SK-N-SH (cell line): ENCODE data around the gene GNAS-AS1. TPM values are rescaled to one million over a fixed set of nuclear protein-coding genes. Genes with fewer than 3 reads are reported as not detected.

Experiments used
- CTCF ChIA-PET: fragments of 300-600, 350-600 bp; formaldehyde crosslinking; extraction: SDS; loops from one replicate; lab custom pipeline; 2021; lab: Yijun Ruan, JAX
- POLR2A ChIA-PET: fragments of 350-600 bp; sonication (Branson Sonifier 250); formaldehyde crosslinking; extraction: SDS; loops from one replicate; lab custom pipeline; 2020; ENCODE audit warnings: antibody characterized with exemption, inconsistent platforms; lab: Yijun Ruan, JAX
- DNase-seq: peaks from one replicate; pipeline ENCODE4 v3.0.0; 2012
- H2AFZ ChIP-seq: fragments of 200-600 bp; sonication (generic); 2 replicates; pipeline ENCODE4 v1.8.1; 2016; ENCODE audit warnings: antibody characterized with exemption, mild to moderate bottlenecking, low read depth
- H3F3A ChIP-seq: fragments of 200-600 bp; sonication (generic); replicated peaks from 2 replicates; pipeline ENCODE3; 2016; ENCODE audit warnings: antibody characterized with exemption, mild to moderate bottlenecking; ENCODE audit not compliant: insufficient read depth
- H3K27ac ChIP-seq, 2 experiments: fragments of 200-500 bp in 1 of 2; fragments of 200-600 bp in 1 of 2; sonication (Bioruptor generic) in 1 of 2; sonication (generic), shearing (Covaris generic) in 1 of 2; 2 replicates each; pipeline versions ENCODE4 v1.5.1 to v1.6.1; 2014 to 2016; ENCODE audit warnings: low read depth in 2 of 2, inconsistent platforms in 1 of 2, low read length in 1 of 2, mild to moderate bottlenecking in 1 of 2, mixed read lengths in 1 of 2
- H3K27me3 ChIP-seq: fragments of 200-600 bp; sonication (generic), shearing (Covaris generic); 2 replicates; pipeline ENCODE4 v1.6.1; 2016; ENCODE audit warnings: mixed run types; ENCODE audit not compliant: insufficient read depth
- H3K36me3 ChIP-seq, 2 experiments: fragments of 200-500 bp in 1 of 2; fragments of 200-600 bp in 1 of 2; sonication (Bioruptor generic) in 1 of 2; sonication (generic) in 1 of 2; replicated peaks in 1 of 2; 2 replicates each; pipeline versions ENCODE3 to v1.5.1; 2014 to 2016; ENCODE audit warnings: low read length in 1 of 2, mild to moderate bottlenecking in 1 of 2; ENCODE audit not compliant: insufficient read depth in 2 of 2, control insufficient read depth in 1 of 2
- H3K4me1 ChIP-seq, 2 experiments: fragments of 200-500 bp in 1 of 2; fragments of 200-600 bp in 1 of 2; sonication (Bioruptor generic) in 1 of 2; sonication (generic), shearing (Covaris generic) in 1 of 2; 2 replicates each; pipeline versions ENCODE4 v1.5.1 to v1.6.1; 2014 to 2016; ENCODE audit warnings: low read depth in 1 of 2, low read length in 1 of 2, mixed run types in 1 of 2; ENCODE audit not compliant: insufficient read depth in 2 of 2, control insufficient read depth in 1 of 2
- H3K4me2 ChIP-seq: fragments of 200-600 bp; sonication (generic), shearing (Covaris generic); 2 replicates; pipeline ENCODE4 v1.6.1; 2017; ENCODE audit warnings: mixed run types
- H3K4me3 ChIP-seq, 2 experiments: fragments of 200-500 bp in 1 of 2; fragments of 200-600 bp in 1 of 2; sonication (Bioruptor generic) in 1 of 2; sonication (generic), shearing (Covaris generic) in 1 of 2; 2 replicates each; pipeline versions ENCODE4 v1.5.1 to v1.8.1; 2014 to 2016; ENCODE audit warnings: low read depth in 2 of 2, inconsistent platforms in 1 of 2, low read length in 1 of 2, mild to moderate bottlenecking in 1 of 2, mixed read lengths in 1 of 2, moderate library complexity in 1 of 2
- H3K79me2 ChIP-seq: fragments of 200-600 bp; sonication (generic); 2 replicates; pipeline ENCODE4 v1.8.1; 2017; ENCODE audit warnings: mild to moderate bottlenecking; ENCODE audit not compliant: insufficient read depth
- H3K9ac ChIP-seq: fragments of 200-600 bp; sonication (generic); 2 replicates; pipeline ENCODE4 v1.6.1; 2017; ENCODE audit warnings: mixed run types
- H3K9me2 ChIP-seq: fragments of 200-600 bp; sonication (generic); 2 replicates; pipeline ENCODE4 v1.6.1; 2017; ENCODE audit warnings: mixed run types
- H3K9me3 ChIP-seq: fragments of 200-600 bp; sonication (generic); 2 replicates; pipeline ENCODE4 v1.6.1; 2017; ENCODE audit warnings: mixed run types, mild to moderate bottlenecking, moderate library complexity
- H4K20me1 ChIP-seq: fragments of 200-600 bp; sonication (generic); 2 replicates; pipeline ENCODE4 v1.6.1; 2017; ENCODE audit warnings: mild to moderate bottlenecking, mixed run types; ENCODE audit not compliant: insufficient read depth
- ELF1 ChIP-seq: IDR thresholded peaks from 2 replicates; pipeline ENCODE4 v1.4.0; 2012
- JUND ChIP-seq: IDR thresholded peaks from 2 replicates; pipeline ENCODE4 v1.4.0; 2012
- POLR2AphosphoS5 ChIP-seq: IDR thresholded peaks from 2 replicates; pipeline ENCODE4 v1.6.1; 2012; ENCODE audit warnings: low read depth, low read length
- RCOR1 ChIP-seq: fragments of 150-350 bp; IDR thresholded peaks from 2 replicates; pipeline ENCODE4 v1.6.1; 2017; ENCODE audit warnings: antibody characterized with exemption, low read length
- SIN3A ChIP-seq: IDR thresholded peaks from 2 replicates; pipeline ENCODE4 v1.6.1; 2012; ENCODE audit warnings: low read depth, mild to moderate bottlenecking, low read length, moderate library complexity, borderline replicate concordance
- YY1 ChIP-seq: IDR thresholded peaks from 2 replicates; pipeline ENCODE4 v1.4.0; 2012; ENCODE audit warnings: low read depth, mild to moderate bottlenecking
- WGBS: methylation state at CpG from one replicate; pipeline ENCODE4 v1.1.6; 2017; ENCODE audit warnings: low lambda C conversion rate; 5-methylcytosine and 5-hydroxymethylcytosine counted together
- polyA plus RNA-seq, 3 experiments: library from polyadenylated mRNA; depleted of rRNA; stranded (reverse); fragments of >200 nt; gene quantifications; 2 replicates each; pipeline ENCODE4 v1.2.3, GENCODE V29; 2012
- TF ChIP-seq, protein P1 (sequence below): IDR thresholded peaks from 2 replicates; pipeline ENCODE4 v1.6.1; 2012; ENCODE audit warnings: mild to moderate bottlenecking, low read depth, low read length, moderate library complexity
- TF ChIP-seq, protein P2 (sequence below): IDR thresholded peaks from 2 replicates; pipeline ENCODE4 v1.4.0; 2012; ENCODE audit warnings: low read depth

Gene GNAS-AS1
- polyA plus RNA-seq, 1 of the 3 experiments (the other 2 are of a cell fraction) = 1.5 TPM

DNA sequence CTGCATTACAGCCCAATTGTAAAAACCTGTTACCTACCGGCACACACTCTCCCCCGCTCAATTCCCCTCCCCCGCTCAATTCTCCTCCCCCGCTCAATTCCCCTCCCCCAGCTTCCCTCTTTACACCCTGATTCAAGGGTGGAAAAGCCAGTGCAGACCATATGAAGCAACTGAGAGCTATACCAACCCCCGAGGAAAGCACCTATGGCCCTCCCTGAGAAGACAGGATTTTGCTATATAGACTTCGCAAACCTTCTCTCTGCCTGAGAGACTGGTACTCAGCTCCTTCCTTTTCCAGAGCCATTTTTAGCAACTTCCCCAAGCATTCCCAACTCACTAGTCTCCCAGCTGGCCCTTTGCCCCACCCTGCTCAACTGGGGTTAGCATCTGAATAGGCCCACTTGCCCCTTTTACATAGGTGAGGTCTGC lies 7.6 kb downstream of the GNAS-AS1 start:
- Histone ChIP-seq H3F3A (no peaks in the 10 kb centered on the region), H4K20me1 (no peaks in the 10 kb centered on the region), H3K79me2 (peaks cover 16% of the 10 kb centered on the region), H2AFZ (no peak overlapping the region), H3K4me2 (no peak overlapping the region), H3K4me1 (peaks cover 0 to 7% of the 10 kb centered on the region in 2 experiments; a peak in 1 of 4 replicates), H3K9me2 (no peaks in the 10 kb centered on the region), H3K4me3 (no peak overlapping the region), H3K27ac (no peak overlapping the region), H3K9me3 (no peaks in the 10 kb centered on the region), H3K27me3 (peaks cover 9% of the 10 kb centered on the region; the same call in 1 of the 2 replicates), H3K9ac (no peak overlapping the region), H3K36me3 (no peaks in the 10 kb centered on the region)
- ChIA-PET CTCF (interaction anchor here (0.8 to 1.5 kb wide), 3 partner anchors 380 to 607 kb away, joined by 3 to 6 read pairs (median 3); no protein-coding TSS in a partner anchor), POLR2A (no interaction called here)
- TF ChIP-seq YY1 (no peak), RCOR1 (no peak), JUND (no peak)
- WGBS = 73% methylated on average over 6 of the region's 6 CpGs
- no peak for DNase-seq

DNA sequence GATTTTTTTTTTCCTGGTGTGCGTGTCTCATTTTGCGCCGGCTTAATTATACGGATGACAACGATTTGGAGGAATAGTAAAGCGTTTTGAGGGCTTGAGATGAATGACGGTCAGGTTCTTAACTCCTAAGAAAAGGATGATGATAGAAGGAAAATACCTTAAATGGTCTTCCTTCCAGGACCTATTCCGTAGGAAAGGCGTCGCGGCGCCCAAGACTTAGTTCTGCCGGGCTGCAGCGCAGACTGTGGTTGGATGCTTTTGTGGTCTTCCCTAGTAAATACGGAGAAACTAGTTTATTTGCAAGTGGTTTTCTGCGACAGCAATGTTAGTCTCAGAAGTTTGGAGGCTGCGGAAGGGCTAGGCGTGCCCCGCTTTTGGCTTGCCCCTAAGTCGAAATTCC lies 8.4 kb downstream of the GNAS-AS1 start:
- 57% methylated on average over 20 of the region's 20 CpGs for WGBS
- Histone ChIP-seq H3K27ac (no peak overlapping the region), H3K4me3 (no peak overlapping the region), H3K4me2 (no peak overlapping the region), H3K27me3 (peaks cover 9% of the 10 kb centered on the region; the same call in 1 of the 2 replicates), H2AFZ (no peak overlapping the region), H3K79me2 (peaks cover 11% of the 10 kb centered on the region), H4K20me1 (no peaks in the 10 kb centered on the region), H3K9ac (no peak overlapping the region), H3K4me1 (peaks cover 0 to 7% of the 10 kb centered on the region in 2 experiments; a peak in 1 of 4 replicates), H3K9me2 (no peaks in the 10 kb centered on the region), H3F3A (no peaks in the 10 kb centered on the region), H3K9me3 (no peaks in the 10 kb centered on the region), H3K36me3 (no peaks in the 10 kb centered on the region)
- ChIA-PET POLR2A (no interaction called here), CTCF (no interaction called here)
- no peak for DNase-seq
- no peak for TF ChIP-seq SIN3A
- no peak for TF ChIP-seq ELF1
- TF ChIP-seq, protein P1, sequence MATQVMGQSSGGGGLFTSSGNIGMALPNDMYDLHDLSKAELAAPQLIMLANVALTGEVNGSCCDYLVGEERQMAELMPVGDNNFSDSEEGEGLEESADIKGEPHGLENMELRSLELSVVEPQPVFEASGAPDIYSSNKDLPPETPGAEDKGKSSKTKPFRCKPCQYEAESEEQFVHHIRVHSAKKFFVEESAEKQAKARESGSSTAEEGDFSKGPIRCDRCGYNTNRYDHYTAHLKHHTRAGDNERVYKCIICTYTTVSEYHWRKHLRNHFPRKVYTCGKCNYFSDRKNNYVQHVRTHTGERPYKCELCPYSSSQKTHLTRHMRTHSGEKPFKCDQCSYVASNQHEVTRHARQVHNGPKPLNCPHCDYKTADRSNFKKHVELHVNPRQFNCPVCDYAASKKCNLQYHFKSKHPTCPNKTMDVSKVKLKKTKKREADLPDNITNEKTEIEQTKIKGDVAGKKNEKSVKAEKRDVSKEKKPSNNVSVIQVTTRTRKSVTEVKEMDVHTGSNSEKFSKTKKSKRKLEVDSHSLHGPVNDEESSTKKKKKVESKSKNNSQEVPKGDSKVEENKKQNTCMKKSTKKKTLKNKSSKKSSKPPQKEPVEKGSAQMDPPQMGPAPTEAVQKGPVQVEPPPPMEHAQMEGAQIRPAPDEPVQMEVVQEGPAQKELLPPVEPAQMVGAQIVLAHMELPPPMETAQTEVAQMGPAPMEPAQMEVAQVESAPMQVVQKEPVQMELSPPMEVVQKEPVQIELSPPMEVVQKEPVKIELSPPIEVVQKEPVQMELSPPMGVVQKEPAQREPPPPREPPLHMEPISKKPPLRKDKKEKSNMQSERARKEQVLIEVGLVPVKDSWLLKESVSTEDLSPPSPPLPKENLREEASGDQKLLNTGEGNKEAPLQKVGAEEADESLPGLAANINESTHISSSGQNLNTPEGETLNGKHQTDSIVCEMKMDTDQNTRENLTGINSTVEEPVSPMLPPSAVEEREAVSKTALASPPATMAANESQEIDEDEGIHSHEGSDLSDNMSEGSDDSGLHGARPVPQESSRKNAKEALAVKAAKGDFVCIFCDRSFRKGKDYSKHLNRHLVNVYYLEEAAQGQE = no peak
- no peak for TF ChIP-seq YY1
- TF ChIP-seq POLR2AphosphoS5 = no peak
- TF ChIP-seq, protein P2, sequence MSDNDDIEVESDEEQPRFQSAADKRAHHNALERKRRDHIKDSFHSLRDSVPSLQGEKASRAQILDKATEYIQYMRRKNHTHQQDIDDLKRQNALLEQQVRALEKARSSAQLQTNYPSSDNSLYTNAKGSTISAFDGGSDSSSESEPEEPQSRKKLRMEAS = no peak
